HG03159 (cell line): Measurements from ENCODE around the gene HOXD8.

Experiments
- ATAC-seq: cut with Tn5 transposase; IDR thresholded peaks from one replicate; pipeline ENCODE4 v1.9.1; 2021; ENCODE audit warnings: mild to moderate bottlenecking, moderate library complexity; ENCODE audit not compliant: unreplicated experiment

The HOXD8 gene

GRCh38 chr2:176128172-176128981 lies 1.1 kb upstream of the HOXD8 start:
- ATAC-seq = no peak

DNA sequence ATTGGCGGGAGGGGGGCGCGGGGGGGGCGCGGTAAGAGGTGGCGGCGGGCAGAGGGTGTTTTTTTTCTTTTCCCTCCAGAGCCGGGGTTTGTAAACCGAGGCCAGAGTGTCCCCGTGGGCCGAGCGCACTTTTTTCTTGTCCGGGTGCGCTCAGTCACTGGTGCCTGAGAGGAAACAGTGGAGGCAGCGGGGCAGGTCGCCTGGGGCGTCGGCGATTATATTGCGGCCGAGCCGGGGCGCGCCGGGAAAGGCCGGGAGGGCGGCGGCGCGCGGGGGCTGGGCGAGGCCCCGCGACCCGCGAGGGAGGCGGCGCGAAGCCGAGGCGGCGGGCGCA lies 275 bp downstream of the HOXD8 start:
- no peak for ATAC-seq

DNA sequence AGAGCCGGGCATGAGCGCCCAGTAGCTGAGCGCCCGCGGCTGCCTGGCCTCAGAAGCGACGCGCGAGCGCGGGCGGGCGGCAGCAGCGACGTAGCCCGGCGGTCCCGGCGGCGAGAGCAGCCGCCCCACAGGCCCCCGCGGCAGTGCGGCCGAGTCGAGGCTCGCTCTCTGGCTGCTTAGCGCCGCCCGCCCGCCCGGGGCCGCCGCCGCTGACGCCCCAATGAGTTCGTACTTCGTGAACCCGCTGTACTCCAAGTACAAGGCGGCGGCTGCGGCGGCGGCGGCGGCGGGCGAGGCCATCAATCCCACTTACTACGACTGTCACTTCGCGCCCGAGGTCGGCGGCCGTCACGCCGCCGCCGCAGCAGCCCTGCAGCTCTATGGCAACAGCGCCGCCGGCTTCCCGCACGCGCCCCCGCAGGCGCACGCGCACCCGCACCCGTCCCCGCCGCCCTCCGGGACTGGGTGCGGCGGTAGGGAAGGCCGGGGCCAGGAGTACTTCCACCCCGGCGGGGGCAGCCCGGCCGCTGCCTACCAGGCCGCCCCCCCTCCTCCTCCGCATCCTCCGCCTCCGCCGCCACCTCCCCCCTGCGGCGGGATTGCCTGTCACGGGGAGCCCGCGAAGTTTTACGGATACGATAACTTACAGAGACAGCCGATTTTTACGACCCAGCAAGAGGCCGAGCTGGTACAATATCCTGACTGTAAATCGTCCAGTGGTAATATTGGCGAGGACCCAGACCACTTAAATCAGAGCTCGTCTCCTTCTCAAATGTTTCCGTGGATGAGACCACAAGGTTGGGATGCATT lies 847 bp downstream of the HOXD8 start:
- no peak for ATAC-seq

DNA sequence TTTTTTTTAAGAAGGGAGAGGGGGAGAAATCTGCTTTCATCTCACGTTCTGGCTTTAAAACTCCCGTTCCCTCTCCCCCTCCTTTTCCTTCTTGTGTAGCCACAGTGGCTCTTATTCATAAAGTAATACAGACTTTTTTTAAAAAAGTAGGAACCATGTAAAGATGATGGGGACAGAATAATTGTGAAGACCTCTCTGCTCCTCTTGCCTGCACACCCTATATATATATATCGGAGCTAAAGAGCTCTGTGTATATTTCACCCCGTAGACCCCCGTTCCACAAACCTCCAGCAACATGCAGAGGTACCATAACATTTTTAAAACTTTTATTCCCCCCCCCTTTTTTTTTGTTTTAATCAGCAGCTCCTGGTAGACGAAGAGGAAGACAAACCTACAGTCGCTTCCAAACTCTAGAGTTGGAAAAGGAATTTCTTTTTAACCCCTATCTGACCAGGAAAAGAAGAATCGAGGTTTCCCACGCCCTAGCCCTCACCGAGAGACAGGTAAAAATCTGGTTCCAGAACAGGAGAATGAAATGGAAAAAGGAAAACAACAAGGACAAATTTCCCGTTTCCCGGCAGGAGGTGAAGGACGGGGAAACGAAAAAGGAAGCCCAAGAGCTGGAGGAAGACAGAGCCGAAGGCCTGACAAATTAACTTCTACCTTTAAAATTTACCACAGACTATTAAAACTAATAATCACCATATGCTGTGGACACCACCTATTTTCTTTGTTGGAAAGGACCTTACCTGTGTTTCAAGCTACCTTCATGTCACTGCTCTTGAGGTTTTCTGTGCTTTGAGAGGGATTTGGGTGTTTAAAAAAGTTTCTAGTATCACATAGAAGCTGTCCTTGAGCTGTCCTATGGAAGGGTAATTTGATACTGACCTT lies 1.7 kb downstream of the HOXD8 start:
- no peak for ATAC-seq

GRCh38 chr2:176131848-176132158 lies 2.3 kb downstream of the HOXD8 start:
- ATAC-seq = no peak

- no peak for ATAC-seq
Observed at GRCh38 chr2:176132205-176133171, 3.0 kb downstream of the HOXD8 start.

DNA sequence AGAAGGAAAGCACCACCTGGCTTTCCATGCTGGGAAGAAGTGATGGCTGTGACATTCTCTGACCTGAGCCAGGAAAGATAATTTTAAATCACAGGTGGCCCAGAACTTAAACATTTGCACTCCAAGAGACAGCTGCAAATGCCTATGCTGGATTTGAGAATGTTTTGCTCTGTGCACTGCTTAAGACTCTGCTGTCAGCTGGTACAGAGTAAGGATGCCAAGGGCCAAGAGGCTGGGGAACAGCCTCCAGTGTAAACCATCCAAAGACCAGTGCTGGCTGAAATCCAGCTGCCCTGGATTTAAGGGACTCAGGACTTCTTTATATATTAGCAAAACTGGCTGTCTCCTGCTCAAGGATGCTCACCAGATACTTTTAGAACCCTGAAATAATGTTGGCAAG lies 3.9 kb downstream of the HOXD8 start:
- no peak for ATAC-seq

DNA sequence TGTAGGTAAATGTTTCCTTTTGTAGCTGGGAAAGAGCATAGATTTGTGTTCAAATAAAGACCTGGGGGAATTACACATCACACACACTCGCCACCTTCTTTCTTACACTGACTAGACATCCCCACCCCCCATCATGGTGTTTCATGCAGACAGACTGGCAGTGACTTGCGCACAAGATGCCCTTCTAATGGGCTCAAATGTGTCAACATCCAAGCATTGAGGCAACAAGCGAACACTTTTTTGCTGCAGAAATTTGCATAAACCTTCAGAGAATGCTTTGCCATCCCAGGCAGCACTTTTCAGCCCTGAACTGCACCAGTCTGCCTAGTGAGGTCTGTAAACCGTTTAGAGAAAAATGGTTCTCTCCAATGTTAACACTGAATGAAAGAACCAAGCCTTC lies 4.5 kb downstream of the HOXD8 start:
- ATAC-seq = no peak

DNA sequence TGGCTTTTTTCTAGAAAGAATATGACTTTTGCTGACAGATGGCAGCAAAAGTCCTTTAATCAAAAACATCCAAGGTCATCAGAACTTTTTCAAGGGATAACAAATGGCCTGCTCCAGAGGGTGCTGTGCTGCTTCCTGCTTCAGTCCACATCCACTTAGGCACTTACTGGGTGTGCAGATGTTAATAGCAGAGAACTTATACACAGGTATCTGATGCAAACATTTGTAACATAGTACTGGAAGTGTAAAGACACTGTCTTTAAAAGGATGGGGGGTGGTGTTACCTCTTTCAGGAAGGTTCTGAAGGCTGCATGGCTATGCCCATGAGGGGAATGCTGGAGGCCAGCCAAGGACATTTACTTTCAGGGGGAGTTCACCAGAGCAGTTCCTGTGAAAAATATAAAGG lies 5.5 kb downstream of the HOXD8 start:
- ATAC-seq = no peak

DNA sequence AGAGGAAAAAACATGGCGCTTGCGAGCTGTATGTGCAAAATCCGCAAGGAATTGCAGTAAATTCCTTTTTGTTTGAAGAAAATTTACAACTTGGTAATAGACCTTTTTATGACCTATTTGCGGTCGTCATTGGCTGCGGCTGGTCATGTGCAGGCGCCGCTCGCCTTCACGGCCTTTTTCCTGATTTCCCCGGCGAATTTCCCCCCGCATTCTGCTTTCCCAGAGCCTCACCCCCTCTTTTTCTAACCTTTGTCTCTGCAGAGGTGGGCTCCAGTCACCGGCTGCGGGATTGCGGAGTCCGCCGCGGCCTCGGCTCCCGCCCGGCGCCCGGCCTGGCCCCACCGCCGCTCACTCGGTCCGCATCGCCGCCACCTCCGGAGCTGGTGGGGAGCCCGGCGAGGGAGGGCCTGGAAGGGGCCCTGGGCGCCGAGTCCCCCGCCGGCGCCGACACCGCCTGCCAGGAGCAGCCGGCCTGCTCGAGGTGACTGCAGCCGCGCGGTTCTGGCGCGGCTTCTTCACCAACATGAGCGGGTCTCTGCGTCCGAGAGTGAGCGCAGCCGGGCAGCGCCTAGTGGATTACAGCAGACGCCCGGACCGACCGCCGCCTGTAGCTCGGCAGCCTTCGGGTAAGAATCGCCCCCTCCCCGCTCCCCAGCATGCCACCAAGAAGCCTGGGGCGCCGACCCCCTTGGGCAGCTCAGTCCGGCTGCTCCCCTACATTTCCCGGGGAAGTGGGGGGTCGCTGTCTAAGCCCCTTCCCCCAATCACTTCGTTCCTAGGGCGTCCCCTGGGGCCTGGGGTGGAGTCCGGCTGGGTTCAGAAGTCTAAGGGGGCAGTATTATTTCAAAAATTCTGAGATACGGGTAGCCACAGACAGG lies 7.1 kb downstream of the HOXD8 start:
- ATAC-seq = no peak

- ATAC-seq = no peak
Observed at GRCh38 chr2:176137252-176137580, 7.7 kb downstream of the HOXD8 start.

- ATAC-seq = no peak
Observed at GRCh38 chr2:176137906-176138305, 8.4 kb downstream of the HOXD8 start.

DNA sequence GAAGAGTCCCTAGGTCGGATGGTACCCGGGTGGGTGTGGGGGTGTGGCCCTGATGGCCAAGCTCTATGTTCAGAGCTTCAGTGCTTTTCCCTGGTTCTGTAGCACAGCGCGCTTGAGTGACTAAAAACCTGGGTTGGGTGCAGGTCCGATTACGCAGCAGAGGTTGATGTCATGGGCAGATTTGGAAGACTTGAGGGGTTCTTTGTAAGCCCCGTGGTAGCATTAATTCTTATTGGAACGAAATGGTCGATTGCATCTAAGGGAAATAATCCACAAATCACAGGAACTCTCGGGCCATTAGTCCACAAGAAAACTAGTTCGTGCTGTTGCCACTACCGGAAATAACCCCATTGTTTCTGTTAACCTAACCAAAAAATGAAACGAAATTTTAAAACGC lies 9.0 kb downstream of the HOXD8 start:
- no peak for ATAC-seq

DNA sequence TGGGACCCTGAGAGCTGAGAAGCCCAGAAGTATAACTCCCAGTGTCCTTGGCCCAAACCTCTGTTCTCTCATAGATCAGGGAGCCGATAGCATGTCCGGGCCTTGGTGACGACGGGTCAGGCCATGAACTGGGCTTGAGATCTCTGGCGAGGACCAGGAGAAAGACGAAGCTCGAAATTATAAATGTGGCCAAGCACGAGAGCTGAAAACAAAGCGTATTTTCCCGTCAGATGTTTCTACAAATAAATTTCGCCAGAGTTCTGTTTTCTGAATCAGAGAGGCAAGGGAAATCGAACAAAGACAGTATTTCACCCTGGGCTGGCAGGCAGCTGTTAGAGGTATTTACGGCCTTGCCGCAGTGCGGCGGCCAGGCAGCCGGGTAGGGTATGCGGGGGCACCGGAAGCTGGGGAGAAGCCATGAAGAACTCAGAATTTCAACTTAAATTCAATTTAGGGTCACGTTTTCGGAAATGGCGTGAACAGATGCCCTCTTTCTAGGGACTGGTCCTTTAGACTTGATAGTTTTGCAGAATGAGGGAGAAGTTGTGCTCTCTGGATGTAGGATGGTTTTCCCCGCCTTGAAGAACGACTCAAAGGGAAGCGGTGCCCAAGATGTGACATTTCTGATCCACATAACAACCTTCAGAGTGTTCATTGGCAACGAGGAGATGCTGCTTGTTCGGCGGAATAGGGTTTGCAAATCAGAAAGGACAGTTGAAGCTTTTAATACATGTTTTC lies 9.6 kb downstream of the HOXD8 start:
- ATAC-seq = no peak

DNA sequence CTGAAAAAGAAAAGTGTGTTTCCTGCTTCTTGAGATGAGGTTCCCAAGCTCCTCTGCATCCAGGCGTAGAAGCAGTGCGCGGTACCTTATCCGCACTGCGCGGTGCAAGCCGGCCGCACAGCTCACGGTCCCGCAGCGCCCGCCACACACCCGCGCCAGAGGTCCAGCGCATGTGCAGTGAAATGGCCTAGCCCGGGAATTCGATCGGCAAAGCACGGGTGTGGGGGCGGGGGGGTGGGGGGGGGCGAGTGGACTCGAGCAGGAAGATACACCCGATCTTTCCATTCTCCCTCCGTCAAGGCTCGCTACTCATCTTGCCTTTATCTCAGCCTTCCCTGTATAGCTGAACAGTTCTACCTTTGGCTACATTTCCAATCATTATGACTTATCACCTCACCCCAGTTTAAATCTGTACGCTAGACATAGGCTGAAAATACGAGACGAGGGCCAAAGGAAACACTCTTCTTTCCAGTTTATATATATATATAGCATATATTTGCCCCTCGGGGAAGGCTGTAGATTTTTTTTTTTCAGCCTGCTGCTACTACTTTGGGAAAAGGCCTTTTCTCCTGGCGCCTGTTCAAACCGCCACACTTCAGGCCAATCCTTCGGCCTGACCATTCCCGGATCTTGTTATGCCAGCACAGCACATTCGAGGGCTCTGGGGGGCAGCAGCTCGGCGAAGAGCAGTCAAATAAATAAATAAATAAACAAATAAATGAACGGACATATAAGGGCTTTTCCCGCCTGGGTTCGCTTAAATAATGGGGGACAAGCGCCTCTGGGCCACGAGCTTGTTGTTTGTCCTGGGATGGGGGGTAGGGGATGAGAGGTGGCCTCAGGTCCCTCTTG lies 10.4 kb downstream of the HOXD8 start:
- no peak for ATAC-seq

GRCh38 chr2:176140513-176141317 lies 11.2 kb downstream of the HOXD8 start:
- ATAC-seq = peak; percentile 92

- ATAC-seq = no peak
Observed at GRCh38 chr2:176142281-176142680, 12.8 kb downstream of the HOXD8 start.
